Activated CD8-positive, alpha-beta T cell treated with anti-CD3 and anti-CD28 coated beads for 36 hours (primary cell): Measurements from ENCODE around the gene PRKAA2. TPM values are rescaled to one million over a fixed set of nuclear protein-coding genes. Genes with fewer than 3 reads are reported as not detected.

Experiments
- ATAC-seq: fragments of 200-7000 bp; cut with Tn5 transposase; one replicate; pipeline ENCODE4 v1.10.0; 2021; ENCODE audit warnings: mild to moderate bottlenecking, moderate library complexity
- CTCF ChIA-PET: fragments of 350-600 bp; sonication (Branson Sonifier 250); formaldehyde crosslinking; loops from one replicate; lab custom pipeline; 2021; ENCODE audit warnings: antibody characterized with exemption; lab: Charles Lee
- POLR2A ChIA-PET: fragments of 350-600 bp; sonication (Branson Sonifier 250); formaldehyde crosslinking; loops from one replicate; lab custom pipeline; 2021; ENCODE audit warnings: antibody characterized with exemption; lab: Charles Lee
- DNase-seq: peaks from one replicate; pipeline ENCODE4 v3.0.0-alpha.2; 2020
- H3K27ac Mint-ChIP-seq: one replicate; pipeline ENCODE4 v1.8.0; 2021; ENCODE audit warnings: mild to moderate bottlenecking, mixed read lengths
- H3K27me3 Mint-ChIP-seq: one replicate; pipeline ENCODE4 v1.8.0; 2021; ENCODE audit warnings: mixed read lengths
- H3K36me3 Mint-ChIP-seq: one replicate; pipeline ENCODE4 v1.8.0; 2021; ENCODE audit warnings: low read depth, mixed read lengths
- H3K4me1 Mint-ChIP-seq: one replicate; pipeline ENCODE4 v1.8.0; 2021; ENCODE audit warnings: low read depth, mixed read lengths
- H3K4me3 Mint-ChIP-seq: one replicate; pipeline ENCODE4 v1.8.0; 2021; ENCODE audit warnings: mild to moderate bottlenecking, moderate library complexity, mixed read lengths
- H3K9me3 Mint-ChIP-seq: one replicate; pipeline ENCODE4 v1.8.0; 2021; ENCODE audit warnings: mixed read lengths
- intact Hi-C: fragments of 100-400 bp; cut with micrococcal nuclease; formaldehyde crosslinking; loops from one replicate; pipeline ENCODE4 v1.10.0; 2022
- total RNA-seq, 2 experiments: library from RNA; stranded (reverse); gene quantifications; one replicate each; pipeline ENCODE4 v1.2.3, GENCODE V29; 2021
- TF ChIP-seq, protein P1 (sequence below): fragments of 200-600 bp; IDR thresholded peaks from one replicate; pipeline ENCODE4 v1.8.0; 2022; ENCODE audit warnings: antibody characterized with exemption, mild to moderate bottlenecking

Gene PRKAA2
- total RNA-seq, 2 experiments from 2014 or later, result not detected

DNA sequence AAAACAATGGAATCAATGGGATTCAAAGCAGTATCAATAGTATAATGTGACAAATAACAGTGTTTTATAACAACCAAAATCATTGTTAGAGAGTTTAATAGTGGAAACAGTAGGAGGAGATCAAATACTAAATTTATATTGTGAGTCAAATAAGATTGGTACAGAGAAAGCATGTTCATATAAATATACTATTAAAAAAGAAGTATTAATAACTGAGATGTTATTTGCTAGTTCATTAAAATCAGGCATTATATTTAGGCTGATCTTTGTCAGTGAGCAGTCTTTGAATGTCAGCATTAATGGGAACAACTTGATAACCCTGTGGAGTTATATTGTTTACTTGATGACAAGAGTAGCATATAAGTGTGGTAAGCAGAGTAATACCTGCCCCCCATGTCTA is 30.6 kb downstream of the PRKAA2 start:
- POLR2A ChIA-PET, result no interaction called here
- intact Hi-C loops, result no loop called here
- DNase-seq (no peak), ATAC-seq (no peak)
- Mint-ChIP-seq H3K4me3 (no peak overlapping the region), H3K9me3 (no peaks in the 10 kb centered on the region), H3K4me1 (no peaks in the 10 kb centered on the region), H3K27me3 (peaks cover 5% of the 10 kb centered on the region), H3K36me3 (no peaks in the 10 kb centered on the region), H3K27ac (no peak overlapping the region)
- TF ChIP-seq, protein P1, sequence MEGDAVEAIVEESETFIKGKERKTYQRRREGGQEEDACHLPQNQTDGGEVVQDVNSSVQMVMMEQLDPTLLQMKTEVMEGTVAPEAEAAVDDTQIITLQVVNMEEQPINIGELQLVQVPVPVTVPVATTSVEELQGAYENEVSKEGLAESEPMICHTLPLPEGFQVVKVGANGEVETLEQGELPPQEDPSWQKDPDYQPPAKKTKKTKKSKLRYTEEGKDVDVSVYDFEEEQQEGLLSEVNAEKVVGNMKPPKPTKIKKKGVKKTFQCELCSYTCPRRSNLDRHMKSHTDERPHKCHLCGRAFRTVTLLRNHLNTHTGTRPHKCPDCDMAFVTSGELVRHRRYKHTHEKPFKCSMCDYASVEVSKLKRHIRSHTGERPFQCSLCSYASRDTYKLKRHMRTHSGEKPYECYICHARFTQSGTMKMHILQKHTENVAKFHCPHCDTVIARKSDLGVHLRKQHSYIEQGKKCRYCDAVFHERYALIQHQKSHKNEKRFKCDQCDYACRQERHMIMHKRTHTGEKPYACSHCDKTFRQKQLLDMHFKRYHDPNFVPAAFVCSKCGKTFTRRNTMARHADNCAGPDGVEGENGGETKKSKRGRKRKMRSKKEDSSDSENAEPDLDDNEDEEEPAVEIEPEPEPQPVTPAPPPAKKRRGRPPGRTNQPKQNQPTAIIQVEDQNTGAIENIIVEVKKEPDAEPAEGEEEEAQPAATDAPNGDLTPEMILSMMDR, result no peak
- CTCF ChIA-PET, result no interaction called here

GRCh38 chr1:56676571-56677035 is 31.5 kb downstream of the PRKAA2 start:
- H3K27ac Mint-ChIP-seq, result no peak overlapping the region
- no peak for DNase-seq
- ChIA-PET CTCF (no interaction called here), POLR2A (no interaction called here)
- H3K27me3 Mint-ChIP-seq, result peaks cover 5% of the 10 kb centered on the region
- intact Hi-C loops, result no loop called here
- no peak overlapping the region for H3K4me3 Mint-ChIP-seq
- TF ChIP-seq, protein P1, result no peak
- H3K4me1 Mint-ChIP-seq, result no peaks in the 10 kb centered on the region
- ATAC-seq, result no peak
- H3K9me3 Mint-ChIP-seq, result no peaks in the 10 kb centered on the region
- no peaks in the 10 kb centered on the region for H3K36me3 Mint-ChIP-seq

DNA sequence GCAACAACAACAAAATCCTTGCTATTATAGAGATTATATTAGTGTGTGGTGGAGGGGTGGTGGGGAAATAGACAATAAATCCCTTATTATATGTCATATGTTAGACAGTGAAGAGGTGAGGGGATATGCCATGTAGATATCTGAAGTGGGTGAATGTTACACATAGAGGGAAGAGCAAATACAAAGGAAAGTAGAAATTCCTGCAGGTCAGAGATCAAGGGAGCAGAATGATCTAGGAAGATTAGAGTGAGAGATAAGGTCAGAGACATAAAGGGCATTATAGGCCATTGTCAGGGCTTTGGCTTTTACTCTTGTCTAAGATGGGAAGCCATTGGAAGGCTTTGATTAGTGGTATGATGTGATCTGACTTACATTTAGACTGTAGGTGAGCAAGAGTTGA is 38.5 kb downstream of the PRKAA2 start:
- Mint-ChIP-seq H3K4me3 (no peak overlapping the region), H3K36me3 (no peaks in the 10 kb centered on the region), H3K27me3 (no peaks in the 10 kb centered on the region), H3K9me3 (no peaks in the 10 kb centered on the region), H3K27ac (no peak overlapping the region), H3K4me1 (no peaks in the 10 kb centered on the region)
- ATAC-seq (no peak), DNase-seq (no peak)
- TF ChIP-seq, protein P1, result no peak
- intact Hi-C loops, result no loop called here
- CTCF ChIA-PET, result no interaction called here
- POLR2A ChIA-PET, result no interaction called here

DNA sequence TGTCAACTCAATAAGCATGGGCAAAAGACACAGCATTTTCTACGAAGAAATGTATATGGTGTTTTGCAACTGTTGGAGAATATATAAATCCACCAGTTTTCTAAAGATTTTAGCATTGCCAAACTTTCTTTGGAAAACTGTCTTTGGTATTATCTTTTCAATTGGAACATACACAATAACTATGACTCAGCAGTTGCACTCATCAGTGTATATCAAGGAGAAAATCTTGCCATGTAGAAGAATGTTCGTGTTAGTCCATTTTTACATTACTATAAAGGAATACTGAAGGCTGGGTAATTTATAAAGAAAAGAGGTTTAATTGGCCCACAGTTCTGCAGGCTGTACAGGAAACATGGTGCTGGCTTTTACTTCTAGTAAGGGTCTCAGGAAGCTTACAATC is 41.1 kb downstream of the PRKAA2 start:
- no peak for ATAC-seq
- DNase-seq, result no peak
- no peaks in the 10 kb centered on the region for H3K4me1 Mint-ChIP-seq
- TF ChIP-seq, protein P1, result no peak
- H3K4me3 Mint-ChIP-seq, result no peak overlapping the region
- H3K9me3 Mint-ChIP-seq, result no peaks in the 10 kb centered on the region
- H3K27me3 Mint-ChIP-seq, result no peaks in the 10 kb centered on the region
- intact Hi-C loops, result no loop called here
- no peaks in the 10 kb centered on the region for H3K36me3 Mint-ChIP-seq
- ChIA-PET CTCF (no interaction called here), POLR2A (no interaction called here)
- H3K27ac Mint-ChIP-seq, result no peak overlapping the region

- DNase-seq (no peak), ATAC-seq (peak; percentile 80)
- TF ChIP-seq, protein P1, result no peak
- Mint-ChIP-seq H3K36me3 (no peaks in the 10 kb centered on the region), H3K4me1 (no peaks in the 10 kb centered on the region), H3K4me3 (no peak overlapping the region), H3K9me3 (no peaks in the 10 kb centered on the region), H3K27ac (no peak overlapping the region), H3K27me3 (no peaks in the 10 kb centered on the region)
- CTCF ChIA-PET, result no interaction called here
- intact Hi-C loops, result no loop called here
- POLR2A ChIA-PET, result no interaction called here
These were observed 43.5 kb downstream of the PRKAA2 start for GRCh38 chr1:56688522-56689026.
